ENCODE measurements around the gene ENTPD2. TPM values are rescaled to one million over a fixed set of nuclear protein-coding genes. Genes with fewer than 3 reads are reported as not detected.

Gene ENTPD2
- total and polyA plus RNA-seq, 4 donors, result 0.09 to 0.40 (median 0.21) TPM

DNA sequence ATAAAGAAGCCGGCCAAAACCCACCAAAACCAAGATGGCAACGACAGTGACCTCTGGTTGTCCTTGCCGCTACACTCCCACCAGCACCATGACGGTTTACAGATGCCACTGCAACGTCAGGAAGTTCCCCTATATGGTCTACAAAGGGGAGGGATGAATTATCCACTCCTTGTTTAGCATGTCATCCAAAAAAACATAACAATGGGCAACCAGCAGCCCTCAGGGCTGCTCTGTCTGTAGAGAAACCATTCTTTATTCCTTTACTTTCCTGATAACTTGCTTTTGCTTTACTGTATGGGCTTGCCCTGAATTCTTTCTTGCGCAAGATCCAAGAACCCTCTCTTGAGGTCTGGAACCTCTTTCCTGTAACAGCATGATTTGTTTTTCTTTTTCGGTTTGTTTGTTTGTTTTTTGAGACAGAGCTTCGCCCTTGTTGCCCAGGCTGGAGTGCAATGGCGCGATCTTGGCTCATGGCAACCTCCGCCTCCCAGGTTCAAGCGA lies 21.5 kb upstream of the ENTPD2 start:
- 85% methylated on average over 12 of the region's 12 CpGs for WGBS
- Histone ChIP-seq H3K27me3 (ENCODE audit: control insufficient read depth in 4 of 4, insufficient read depth in 4 of 4, low read length in 3 of 4) (peaks cover 0 to 6% (median 3%) of the 10 kb centered on the region in 4 donors), H3K4me3 (ENCODE audit: low read depth in 1 of 3, low read length in 3 of 3) (no peak overlapping the region), H3K4me1 (ENCODE audit: control insufficient read depth in 4 of 4, insufficient read depth in 4 of 4, low read length in 3 of 4) (peaks cover 3 to 18% (median 14%) of the 10 kb centered on the region in 4 donors), H3K36me3 (ENCODE audit: control insufficient read depth in 4 of 4, insufficient read depth in 3 of 4, low read depth in 1 of 4, low read length in 3 of 4) (peaks cover 0 to 2% (median 0%) of the 10 kb centered on the region in 4 donors), H3K9ac (ENCODE audit: low read depth in 1 of 2, low read length in 2 of 2) (no peak overlapping the region), H3K9me3 (ENCODE audit: control insufficient read depth in 4 of 4, low read length in 3 of 4) (no peaks in the 10 kb centered on the region), H3K27ac (ENCODE audit: low read depth in 1 of 2, low read length in 2 of 2) (no peak overlapping the region)
- DNase-seq (ENCODE audit: low spot score), result no peak
- TF ChIP-seq, protein P1, sequence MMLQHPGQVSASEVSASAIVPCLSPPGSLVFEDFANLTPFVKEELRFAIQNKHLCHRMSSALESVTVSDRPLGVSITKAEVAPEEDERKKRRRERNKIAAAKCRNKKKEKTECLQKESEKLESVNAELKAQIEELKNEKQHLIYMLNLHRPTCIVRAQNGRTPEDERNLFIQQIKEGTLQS (IDR thresholded peaks at IDR 0.05), result no peak
- TF ChIP-seq HNF4A (conservative IDR thresholded peaks at IDR 0.05) (no peak), NR2F2 (IDR thresholded peaks at IDR 0.05) (no peak), HNF4G (IDR thresholded peaks at IDR 0.05) (no peak), GABPA (IDR thresholded peaks at IDR 0.05 in 1 of 2, conservative IDR thresholded peaks at IDR 0.05 in 1 of 2) (no peak), TAF1 (conservative IDR thresholded peaks at IDR 0.05) (no peak), RXRA (IDR thresholded peaks at IDR 0.05) (no peak), RAD21 (IDR thresholded peaks at IDR 0.05) (no peak), SP1 (IDR thresholded peaks at IDR 0.05) (no peak), FOXA2 (IDR thresholded peaks at IDR 0.05) (no peak), JUND (IDR thresholded peaks at IDR 0.05) (no peak), FOXA1 (IDR thresholded peaks at IDR 0.05) (no peak)
- TF ChIP-seq, protein P2, sequence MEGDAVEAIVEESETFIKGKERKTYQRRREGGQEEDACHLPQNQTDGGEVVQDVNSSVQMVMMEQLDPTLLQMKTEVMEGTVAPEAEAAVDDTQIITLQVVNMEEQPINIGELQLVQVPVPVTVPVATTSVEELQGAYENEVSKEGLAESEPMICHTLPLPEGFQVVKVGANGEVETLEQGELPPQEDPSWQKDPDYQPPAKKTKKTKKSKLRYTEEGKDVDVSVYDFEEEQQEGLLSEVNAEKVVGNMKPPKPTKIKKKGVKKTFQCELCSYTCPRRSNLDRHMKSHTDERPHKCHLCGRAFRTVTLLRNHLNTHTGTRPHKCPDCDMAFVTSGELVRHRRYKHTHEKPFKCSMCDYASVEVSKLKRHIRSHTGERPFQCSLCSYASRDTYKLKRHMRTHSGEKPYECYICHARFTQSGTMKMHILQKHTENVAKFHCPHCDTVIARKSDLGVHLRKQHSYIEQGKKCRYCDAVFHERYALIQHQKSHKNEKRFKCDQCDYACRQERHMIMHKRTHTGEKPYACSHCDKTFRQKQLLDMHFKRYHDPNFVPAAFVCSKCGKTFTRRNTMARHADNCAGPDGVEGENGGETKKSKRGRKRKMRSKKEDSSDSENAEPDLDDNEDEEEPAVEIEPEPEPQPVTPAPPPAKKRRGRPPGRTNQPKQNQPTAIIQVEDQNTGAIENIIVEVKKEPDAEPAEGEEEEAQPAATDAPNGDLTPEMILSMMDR (IDR thresholded peaks at IDR 0.05; ENCODE audit: low read depth, low read length, missing input control), result no peak
- TF ChIP-seq, protein P3, sequence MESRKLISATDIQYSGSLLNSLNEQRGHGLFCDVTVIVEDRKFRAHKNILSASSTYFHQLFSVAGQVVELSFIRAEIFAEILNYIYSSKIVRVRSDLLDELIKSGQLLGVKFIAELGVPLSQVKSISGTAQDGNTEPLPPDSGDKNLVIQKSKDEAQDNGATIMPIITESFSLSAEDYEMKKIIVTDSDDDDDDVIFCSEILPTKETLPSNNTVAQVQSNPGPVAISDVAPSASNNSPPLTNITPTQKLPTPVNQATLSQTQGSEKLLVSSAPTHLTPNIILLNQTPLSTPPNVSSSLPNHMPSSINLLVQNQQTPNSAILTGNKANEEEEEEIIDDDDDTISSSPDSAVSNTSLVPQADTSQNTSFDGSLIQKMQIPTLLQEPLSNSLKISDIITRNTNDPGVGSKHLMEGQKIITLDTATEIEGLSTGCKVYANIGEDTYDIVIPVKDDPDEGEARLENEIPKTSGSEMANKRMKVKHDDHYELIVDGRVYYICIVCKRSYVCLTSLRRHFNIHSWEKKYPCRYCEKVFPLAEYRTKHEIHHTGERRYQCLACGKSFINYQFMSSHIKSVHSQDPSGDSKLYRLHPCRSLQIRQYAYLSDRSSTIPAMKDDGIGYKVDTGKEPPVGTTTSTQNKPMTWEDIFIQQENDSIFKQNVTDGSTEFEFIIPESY (IDR thresholded peaks at IDR 0.05), result no peak

DNA sequence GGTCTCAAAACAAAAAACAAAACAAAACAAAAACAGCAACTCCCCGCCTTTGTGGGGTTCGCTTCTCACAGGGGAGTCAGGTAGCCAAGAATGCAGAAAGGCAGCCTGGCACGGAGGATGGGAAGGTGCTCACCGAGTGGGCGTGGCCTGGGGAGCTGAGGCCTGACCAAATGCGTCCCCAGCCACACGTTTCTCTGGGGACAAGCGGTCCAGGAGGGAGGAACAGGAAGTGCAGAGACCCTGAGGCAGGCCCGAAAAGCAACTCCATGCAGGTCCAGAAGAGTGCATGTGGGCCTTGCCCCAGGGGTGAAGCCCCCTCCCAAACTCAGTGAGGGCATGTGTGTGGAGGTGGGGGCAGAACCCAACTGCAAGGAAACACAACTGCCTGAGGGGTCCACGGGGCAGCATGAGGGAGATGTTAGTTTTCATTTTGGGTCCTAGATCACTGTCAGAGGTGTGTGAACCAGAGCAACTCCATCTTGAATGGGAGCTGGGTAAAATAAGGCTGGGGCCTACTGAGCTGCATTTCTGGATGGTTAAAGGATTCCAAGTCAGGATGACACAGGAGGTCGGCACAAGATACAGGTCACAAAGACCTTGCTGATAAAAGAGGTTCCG lies 20.9 kb upstream of the ENTPD2 start:
- no peak overlapping the region for H3K4me3 ChIP-seq (ENCODE audit: low read depth in 1 of 3, low read length in 3 of 3)
- DNase-seq (ENCODE audit: low spot score), result no peak
- WGBS, result 75% methylated on average over 12 of the region's 12 CpGs
- peaks cover 0 to 5% (median under 1%) of the 10 kb centered on the region in 4 donors for H3K27me3 ChIP-seq (ENCODE audit: control insufficient read depth in 4 of 4, insufficient read depth in 4 of 4, low read length in 3 of 4)
- peaks cover 0 to 2% (median 0%) of the 10 kb centered on the region in 4 donors for H3K36me3 ChIP-seq (ENCODE audit: control insufficient read depth in 4 of 4, insufficient read depth in 3 of 4, low read depth in 1 of 4, low read length in 3 of 4)
- H3K9ac ChIP-seq (ENCODE audit: low read depth in 1 of 2, low read length in 2 of 2), result no peak overlapping the region
- H3K27ac ChIP-seq (ENCODE audit: low read depth in 1 of 2, low read length in 2 of 2), result no peak overlapping the region
- H3K9me3 ChIP-seq (ENCODE audit: control insufficient read depth in 4 of 4, low read length in 3 of 4), result no peaks in the 10 kb centered on the region
- H3K4me1 ChIP-seq (ENCODE audit: control insufficient read depth in 4 of 4, insufficient read depth in 4 of 4, low read length in 3 of 4), result peaks cover 5 to 24% (median 17%) of the 10 kb centered on the region in 4 donors
- TF ChIP-seq, protein P4, sequence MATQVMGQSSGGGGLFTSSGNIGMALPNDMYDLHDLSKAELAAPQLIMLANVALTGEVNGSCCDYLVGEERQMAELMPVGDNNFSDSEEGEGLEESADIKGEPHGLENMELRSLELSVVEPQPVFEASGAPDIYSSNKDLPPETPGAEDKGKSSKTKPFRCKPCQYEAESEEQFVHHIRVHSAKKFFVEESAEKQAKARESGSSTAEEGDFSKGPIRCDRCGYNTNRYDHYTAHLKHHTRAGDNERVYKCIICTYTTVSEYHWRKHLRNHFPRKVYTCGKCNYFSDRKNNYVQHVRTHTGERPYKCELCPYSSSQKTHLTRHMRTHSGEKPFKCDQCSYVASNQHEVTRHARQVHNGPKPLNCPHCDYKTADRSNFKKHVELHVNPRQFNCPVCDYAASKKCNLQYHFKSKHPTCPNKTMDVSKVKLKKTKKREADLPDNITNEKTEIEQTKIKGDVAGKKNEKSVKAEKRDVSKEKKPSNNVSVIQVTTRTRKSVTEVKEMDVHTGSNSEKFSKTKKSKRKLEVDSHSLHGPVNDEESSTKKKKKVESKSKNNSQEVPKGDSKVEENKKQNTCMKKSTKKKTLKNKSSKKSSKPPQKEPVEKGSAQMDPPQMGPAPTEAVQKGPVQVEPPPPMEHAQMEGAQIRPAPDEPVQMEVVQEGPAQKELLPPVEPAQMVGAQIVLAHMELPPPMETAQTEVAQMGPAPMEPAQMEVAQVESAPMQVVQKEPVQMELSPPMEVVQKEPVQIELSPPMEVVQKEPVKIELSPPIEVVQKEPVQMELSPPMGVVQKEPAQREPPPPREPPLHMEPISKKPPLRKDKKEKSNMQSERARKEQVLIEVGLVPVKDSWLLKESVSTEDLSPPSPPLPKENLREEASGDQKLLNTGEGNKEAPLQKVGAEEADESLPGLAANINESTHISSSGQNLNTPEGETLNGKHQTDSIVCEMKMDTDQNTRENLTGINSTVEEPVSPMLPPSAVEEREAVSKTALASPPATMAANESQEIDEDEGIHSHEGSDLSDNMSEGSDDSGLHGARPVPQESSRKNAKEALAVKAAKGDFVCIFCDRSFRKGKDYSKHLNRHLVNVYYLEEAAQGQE (IDR thresholded peaks at IDR 0.05), result no peak
- TF ChIP-seq, protein P5, sequence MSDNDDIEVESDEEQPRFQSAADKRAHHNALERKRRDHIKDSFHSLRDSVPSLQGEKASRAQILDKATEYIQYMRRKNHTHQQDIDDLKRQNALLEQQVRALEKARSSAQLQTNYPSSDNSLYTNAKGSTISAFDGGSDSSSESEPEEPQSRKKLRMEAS (IDR thresholded peaks at IDR 0.05), result no peak
- TF ChIP-seq JUND (IDR thresholded peaks at IDR 0.05), result no peak
- TF ChIP-seq RAD21 (IDR thresholded peaks at IDR 0.05), result no peak
- no peak for TF ChIP-seq FOXA1 (IDR thresholded peaks at IDR 0.05)
- TF ChIP-seq GABPA (IDR thresholded peaks at IDR 0.05 in 1 of 2, conservative IDR thresholded peaks at IDR 0.05 in 1 of 2), result no peak
- no peak for TF ChIP-seq RXRA (IDR thresholded peaks at IDR 0.05)
- no peak for TF ChIP-seq YY1 (IDR thresholded peaks at IDR 0.05)
- no peak for TF ChIP-seq HNF4G (IDR thresholded peaks at IDR 0.05)
- TF ChIP-seq EGR1 (IDR thresholded peaks at IDR 0.05; ENCODE audit: low read depth in 2 of 2), result no peak
- TF ChIP-seq, protein P3 (IDR thresholded peaks at IDR 0.05), result no peak
- TF ChIP-seq, protein P2 (IDR thresholded peaks at IDR 0.05; ENCODE audit: low read depth, low read length, missing input control), result no peak
- TF ChIP-seq FOXA2 (IDR thresholded peaks at IDR 0.05), result no peak
